ENCODE data around the gene DPYSL4. TPM values are rescaled to one million over a fixed set of nuclear protein-coding genes. Genes with fewer than 3 reads are reported as not detected.
A peak's percentile ranks its signal among the peaks of the same experiment; 100 is the strongest.

Gene DPYSL4
- total and polyA plus RNA-seq, 2 of the 13 experiments (the other 11 are each of a cell fraction or from before 2014, with no cell fraction given), result 0.84 to 1.2 TPM

DNA sequence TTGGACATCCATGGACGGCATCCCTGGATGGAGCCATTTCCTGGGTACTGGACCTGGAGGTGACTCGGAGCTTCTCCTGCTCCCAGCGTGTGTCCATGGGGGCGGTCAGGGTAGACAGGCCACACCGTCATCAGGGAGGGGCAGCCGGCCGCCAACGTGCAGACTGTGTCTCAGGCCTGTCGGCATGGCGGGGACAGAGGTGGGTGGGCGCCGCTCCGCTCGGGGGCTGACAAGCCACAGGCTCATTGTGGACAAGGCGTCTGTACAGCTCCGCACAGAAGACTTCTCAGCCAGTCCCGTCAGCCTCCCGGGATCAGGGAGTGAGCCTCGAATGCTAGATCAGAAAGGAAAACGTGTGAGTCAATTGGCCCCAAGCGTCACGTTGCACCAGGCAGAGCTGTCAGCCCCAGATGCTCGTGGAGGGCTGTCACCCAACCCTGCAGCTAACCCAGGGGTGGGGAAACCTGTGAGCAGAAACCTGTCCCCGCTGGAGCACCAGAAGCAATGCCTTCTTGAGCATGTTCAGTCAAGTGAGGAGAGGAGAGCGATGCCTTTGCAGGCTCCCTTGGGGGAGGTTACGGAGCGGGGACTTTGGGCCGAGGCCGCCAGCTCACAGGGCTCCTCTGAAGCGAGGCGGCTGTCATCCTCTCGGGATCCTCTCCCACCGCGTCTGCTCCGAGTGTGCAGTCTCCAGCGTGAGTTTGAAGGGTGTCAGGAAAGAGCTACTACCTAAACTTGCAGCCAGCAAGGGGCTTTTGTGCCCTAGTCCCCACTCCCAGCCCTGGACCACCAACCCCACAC is 16.0 kb upstream of the DPYSL4 start:
- ATAC-seq, result peak; percentile 56
- no TSS peak for BruUV-seq (replicated peaks)
- CTCF ChIA-PET (ENCODE audit: low intra/inter-chr PET ratio, low total read pairs), result interaction anchor here (2.5 kb wide), 1 partner anchor 34 kb away, joined by 8 read pairs; no protein-coding TSS in a partner anchor

More for the DNA sequence above, 16.0 kb upstream of the DPYSL4 start:
- in situ Hi-C loops (cut with HindIII; ENCODE audit: extremely low pct_ligation_motif_present, low pct_unique_long_range_greater_than_20kb) (no loop called here), intact Hi-C loops (cut with micrococcal nuclease; ENCODE audit: unreplicated experiment) (no loop called here)
- DNase-seq (ENCODE audit: low spot score), result no peak
- no peaks in the 10 kb centered on the region for H3K79me2 ChIP-seq (ENCODE audit: insufficient read depth, low read length)
- no peak overlapping the region for H3K9ac ChIP-seq (ENCODE audit: insufficient read depth, low read depth, low read length)
- H3K4me1 ChIP-seq (ENCODE audit: insufficient read depth, low read length), result peaks cover under 1% of the 10 kb centered on the region
- TF ChIP-seq JDP2 (CRISPR knock-in tag; IDR thresholded peaks at IDR 0.05; ENCODE audit: borderline replicate concordance), result no peak
- TF ChIP-seq, protein P1, sequence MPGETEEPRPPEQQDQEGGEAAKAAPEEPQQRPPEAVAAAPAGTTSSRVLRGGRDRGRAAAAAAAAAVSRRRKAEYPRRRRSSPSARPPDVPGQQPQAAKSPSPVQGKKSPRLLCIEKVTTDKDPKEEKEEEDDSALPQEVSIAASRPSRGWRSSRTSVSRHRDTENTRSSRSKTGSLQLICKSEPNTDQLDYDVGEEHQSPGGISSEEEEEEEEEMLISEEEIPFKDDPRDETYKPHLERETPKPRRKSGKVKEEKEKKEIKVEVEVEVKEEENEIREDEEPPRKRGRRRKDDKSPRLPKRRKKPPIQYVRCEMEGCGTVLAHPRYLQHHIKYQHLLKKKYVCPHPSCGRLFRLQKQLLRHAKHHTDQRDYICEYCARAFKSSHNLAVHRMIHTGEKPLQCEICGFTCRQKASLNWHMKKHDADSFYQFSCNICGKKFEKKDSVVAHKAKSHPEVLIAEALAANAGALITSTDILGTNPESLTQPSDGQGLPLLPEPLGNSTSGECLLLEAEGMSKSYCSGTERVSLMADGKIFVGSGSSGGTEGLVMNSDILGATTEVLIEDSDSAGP (CRISPR knock-in tag; IDR thresholded peaks at IDR 0.05; ENCODE audit: borderline replicate concordance), result no peak
- TF ChIP-seq BATF2 (CRISPR knock-in tag; IDR thresholded peaks at IDR 0.05), result no peak
- TF ChIP-seq SIN3A (IDR thresholded peaks at IDR 0.05; ENCODE audit: borderline replicate concordance, low read depth, low read length), result no peak
- TF ChIP-seq MEIS1 (CRISPR knock-in tag; IDR thresholded peaks at IDR 0.05; ENCODE audit: borderline replicate concordance), result no peak
- TF ChIP-seq DNMT1 (CRISPR knock-in tag; IDR thresholded peaks at IDR 0.05), result no peak
- TF ChIP-seq ZNF33B (CRISPR knock-in tag; IDR thresholded peaks at IDR 0.05), result no peak
- TF ChIP-seq STAT5B (CRISPR knock-in tag; IDR thresholded peaks at IDR 0.05), result no peak
- TF ChIP-seq ZXDC (CRISPR knock-in tag; IDR thresholded peaks at IDR 0.05), result no peak
- no peak for TF ChIP-seq NCOR1 (IDR thresholded peaks at IDR 0.05; ENCODE audit: borderline replicate concordance, low read length)
- TF ChIP-seq CENPX (CRISPR knock-in tag; IDR thresholded peaks at IDR 0.05), result no peak
- no peak for TF ChIP-seq ZNF615 (CRISPR knock-in tag; IDR thresholded peaks at IDR 0.05; ENCODE audit: borderline replicate concordance)
- TF ChIP-seq ZNF558 (CRISPR knock-in tag; IDR thresholded peaks at IDR 0.05; ENCODE audit: borderline replicate concordance), result no peak
- H3K4me3 ChIP-seq (replicated peaks in 1 of 3; ENCODE audit: insufficient read depth in 1 of 3, low read depth in 2 of 3, low read length in 3 of 3), result no peak overlapping the region
- H3K27me3 ChIP-seq (ENCODE audit: control insufficient read depth in 1 of 2, insufficient read depth in 2 of 2, low read length in 2 of 2), result peaks cover 4 to 46% of the 10 kb centered on the region in 2 experiments; a peak in 4 of 5 replicates
- POLR2A ChIA-PET, result no interaction called here
- no peaks in the 10 kb centered on the region for H3K9me3 ChIP-seq (ENCODE audit: low read length)
- H2AFZ ChIP-seq (ENCODE audit: low read length), result no peak overlapping the region
- no peak overlapping the region for H3K27ac ChIP-seq (ENCODE audit: extremely low read length, insufficient read depth, low read length)
- no peaks in the 10 kb centered on the region for H4K20me1 ChIP-seq (ENCODE audit: insufficient read depth, low read length)
- 0% methylated on average over 1 of the region's 36 CpGs for WGBS (ENCODE audit: low lambda C conversion rate)
- H3K4me2 ChIP-seq (ENCODE audit: low read depth, low read length), result no peak overlapping the region
- H3K36me3 ChIP-seq (replicated peaks in 1 of 2; ENCODE audit: control insufficient read depth in 1 of 2, insufficient read depth in 2 of 2, low read length in 2 of 2), result no peaks in the 10 kb centered on the region
- FAIRE-seq, result no peak
